Bronchial epithelial cell (primary cell): ENCODE measurements around the gene SCTR. TPM values are rescaled to one million over a fixed set of nuclear protein-coding genes. Genes with fewer than 3 reads are reported as not detected.

Experiments used
- DNase-seq: peaks from one replicate; pipeline ENCODE4 v3.0.0-alpha.2; 2010; ENCODE audit warnings: low read depth
- FAIRE-seq: peaks from 2 replicates; lab custom pipeline; 2011; peaks lifted over from hg19 to GRCh38; lab: Jason Lieb, UNC
- H3K27me3 ChIP-seq: 2 replicates; pipeline ENCODE4 v1.5.1; 2011; ENCODE audit warnings: low read length; ENCODE audit not compliant: control insufficient read depth, insufficient read depth
- H3K36me3 ChIP-seq: 2 replicates; pipeline ENCODE4 v1.5.1; 2011; ENCODE audit warnings: low read length; ENCODE audit not compliant: control insufficient read depth, insufficient read depth
- H3K4me3 ChIP-seq: 2 replicates; pipeline ENCODE4 v1.5.1; 2011; ENCODE audit warnings: mild to moderate bottlenecking, low read depth, low read length, control low read depth
- CTCF ChIP-seq: IDR thresholded peaks from 2 replicates; pipeline ENCODE4 v1.5.1; 2011; ENCODE audit warnings: mild to moderate bottlenecking, moderate library complexity, low read length, control low read depth, inconsistent platforms; ENCODE audit not compliant: insufficient read depth, severe bottlenecking
- total RNA-seq: library from RNA; depleted of rRNA; stranded (reverse); fragments of >200 nt; gene quantifications from 2 replicates; pipeline ENCODE4 v1.2.1, GENCODE V29; 2014

SCTR gene
- total RNA-seq, 1 donor from 2014 or later, result not detected

- no peaks in the 10 kb centered on the region for H3K27me3 ChIP-seq
- no peak for TF ChIP-seq CTCF
- H3K36me3 ChIP-seq, result no peaks in the 10 kb centered on the region
- H3K4me3 ChIP-seq, result no peak overlapping the region
- DNase-seq (no peak), FAIRE-seq (no peak)
These were observed 37.4 kb downstream of the SCTR start for GRCh38 chr2:119486886-119487285.

- no peak for FAIRE-seq
These were observed 38.0 kb downstream of the SCTR start for GRCh38 chr2:119486196-119486827.

GRCh38 chr2:119485336-119486110 lies 38.8 kb downstream of the SCTR start:
- DNase-seq (no peak), FAIRE-seq (no peak)
- Histone ChIP-seq H3K4me3 (no peak overlapping the region), H3K36me3 (no peaks in the 10 kb centered on the region), H3K27me3 (no peaks in the 10 kb centered on the region)
- no peak for TF ChIP-seq CTCF

More at GRCh38 chr2:119486196-119486827, 38.0 kb downstream of the SCTR start:
- Histone ChIP-seq H3K36me3 (no peaks in the 10 kb centered on the region), H3K4me3 (no peak overlapping the region), H3K27me3 (no peaks in the 10 kb centered on the region)
- DNase-seq, result no peak
- no peak for TF ChIP-seq CTCF

- no peak for DNase-seq
- Histone ChIP-seq H3K27me3 (no peaks in the 10 kb centered on the region), H3K36me3 (no peaks in the 10 kb centered on the region), H3K4me3 (no peak overlapping the region)
- no peak for FAIRE-seq
- TF ChIP-seq CTCF, result no peak
These were observed 39.4 kb downstream of the SCTR start for GRCh38 chr2:119484834-119485233.

GRCh38 chr2:119483896-119484718 lies 40.2 kb downstream of the SCTR start:
- H3K4me3 ChIP-seq, result no peak overlapping the region
- TF ChIP-seq CTCF, result no peak
- DNase-seq, result no peak
- no peaks in the 10 kb centered on the region for H3K27me3 ChIP-seq
- FAIRE-seq, result no peak
- no peaks in the 10 kb centered on the region for H3K36me3 ChIP-seq
